ENCODE measurements around the gene ESM1.

ESM1 gene

GRCh38 chr5:54964405-54964804 is 21.0 kb downstream of the ESM1 start:
- Histone ChIP-seq H3K9me3 (ENCODE audit: control insufficient read depth, insufficient read depth, low read length) (no peaks in the 10 kb centered on the region), H3K9me2 (replicated peaks; ENCODE audit: control insufficient read depth, low read length) (no peaks in the 10 kb centered on the region), H3F3A (ENCODE audit: control insufficient read depth, insufficient read depth) (no peaks in the 10 kb centered on the region), H3K4me3 (ENCODE audit: low read length) (no peak overlapping the region), H3K27ac (ENCODE audit: low read depth, low read length) (no peak overlapping the region), H3K36me3 (ENCODE audit: control insufficient read depth, low read length) (no peaks in the 10 kb centered on the region), H4K20me1 (ENCODE audit: control insufficient read depth, insufficient read depth, low read depth, low read length) (no peaks in the 10 kb centered on the region), H3K4me1 (ENCODE audit: control insufficient read depth, low read length) (no peaks in the 10 kb centered on the region), H3K27me3 (ENCODE audit: control insufficient read depth, low read length) (no peaks in the 10 kb centered on the region), H3K79me2 (ENCODE audit: control insufficient read depth, low read length) (no peaks in the 10 kb centered on the region), H3K4me2 (ENCODE audit: low read length) (no peak overlapping the region)
- no peak for TF ChIP-seq EZH2phosphoT487 (IDR thresholded peaks at IDR 0.05; ENCODE audit: borderline replicate concordance, low read length)
- TF ChIP-seq, protein P1, sequence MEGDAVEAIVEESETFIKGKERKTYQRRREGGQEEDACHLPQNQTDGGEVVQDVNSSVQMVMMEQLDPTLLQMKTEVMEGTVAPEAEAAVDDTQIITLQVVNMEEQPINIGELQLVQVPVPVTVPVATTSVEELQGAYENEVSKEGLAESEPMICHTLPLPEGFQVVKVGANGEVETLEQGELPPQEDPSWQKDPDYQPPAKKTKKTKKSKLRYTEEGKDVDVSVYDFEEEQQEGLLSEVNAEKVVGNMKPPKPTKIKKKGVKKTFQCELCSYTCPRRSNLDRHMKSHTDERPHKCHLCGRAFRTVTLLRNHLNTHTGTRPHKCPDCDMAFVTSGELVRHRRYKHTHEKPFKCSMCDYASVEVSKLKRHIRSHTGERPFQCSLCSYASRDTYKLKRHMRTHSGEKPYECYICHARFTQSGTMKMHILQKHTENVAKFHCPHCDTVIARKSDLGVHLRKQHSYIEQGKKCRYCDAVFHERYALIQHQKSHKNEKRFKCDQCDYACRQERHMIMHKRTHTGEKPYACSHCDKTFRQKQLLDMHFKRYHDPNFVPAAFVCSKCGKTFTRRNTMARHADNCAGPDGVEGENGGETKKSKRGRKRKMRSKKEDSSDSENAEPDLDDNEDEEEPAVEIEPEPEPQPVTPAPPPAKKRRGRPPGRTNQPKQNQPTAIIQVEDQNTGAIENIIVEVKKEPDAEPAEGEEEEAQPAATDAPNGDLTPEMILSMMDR (IDR thresholded peaks at IDR 0.05; ENCODE audit: low read depth, low read length, poor library complexity, severe bottlenecking), result no peak

- Histone ChIP-seq H3K9me2 (replicated peaks; ENCODE audit: control insufficient read depth, low read length) (no peaks in the 10 kb centered on the region), H3K27ac (ENCODE audit: low read depth, low read length) (no peak overlapping the region), H3K27me3 (ENCODE audit: control insufficient read depth, low read length) (no peaks in the 10 kb centered on the region)
Measured at GRCh38 chr5:54959673-54960418, 25.5 kb downstream of the ESM1 start.

DNA sequence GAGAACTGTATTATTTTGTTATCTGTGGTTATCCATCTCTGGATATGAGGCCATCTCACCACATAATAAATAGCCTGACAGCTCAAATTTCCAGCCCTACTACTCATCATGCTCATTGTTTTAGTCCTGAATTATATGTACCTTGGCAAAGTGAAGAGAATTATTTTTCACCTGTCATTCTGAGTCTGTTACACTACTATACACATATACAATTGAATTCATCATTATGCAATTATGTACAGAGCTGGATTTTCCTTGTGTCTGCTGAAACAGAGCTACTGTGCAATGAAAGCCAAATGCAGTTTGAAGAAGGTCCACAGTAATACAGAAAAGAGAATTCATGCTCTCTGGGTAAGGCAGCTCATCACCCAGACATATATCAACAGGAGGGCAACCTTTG is 28.5 kb downstream of the ESM1 start:
- H3K27ac ChIP-seq (ENCODE audit: low read depth, low read length), result no peak overlapping the region
- H3K36me3 ChIP-seq (ENCODE audit: control insufficient read depth, low read length), result no peaks in the 10 kb centered on the region
- no peaks in the 10 kb centered on the region for H3F3A ChIP-seq (ENCODE audit: control insufficient read depth, insufficient read depth)
- H3K4me1 ChIP-seq (ENCODE audit: control insufficient read depth, low read length), result no peaks in the 10 kb centered on the region
- 0 out of 2 replicates have a peak, but pooled peaks cover 3% of the 10 kb centered on the region for H3K9me3 ChIP-seq (ENCODE audit: control insufficient read depth, insufficient read depth, low read length)
- H3K4me2 ChIP-seq (ENCODE audit: low read length), result no peak overlapping the region
- H3K4me3 ChIP-seq (ENCODE audit: low read length), result no peak overlapping the region
- no peaks in the 10 kb centered on the region for H4K20me1 ChIP-seq (ENCODE audit: control insufficient read depth, insufficient read depth, low read depth, low read length)
- no peaks in the 10 kb centered on the region for H3K79me2 ChIP-seq (ENCODE audit: control insufficient read depth, low read length)
- no peak for TF ChIP-seq EZH2phosphoT487 (IDR thresholded peaks at IDR 0.05; ENCODE audit: borderline replicate concordance, low read length)
- TF ChIP-seq, protein P1 (IDR thresholded peaks at IDR 0.05; ENCODE audit: low read depth, low read length, poor library complexity, severe bottlenecking), result no peak
- no peaks in the 10 kb centered on the region for H3K9me2 ChIP-seq (replicated peaks; ENCODE audit: control insufficient read depth, low read length)
- no peaks in the 10 kb centered on the region for H3K27me3 ChIP-seq (ENCODE audit: control insufficient read depth, low read length)

More at GRCh38 chr5:54959673-54960418, 25.5 kb downstream of the ESM1 start:
- Histone ChIP-seq H3F3A (ENCODE audit: control insufficient read depth, insufficient read depth) (no peaks in the 10 kb centered on the region), H3K4me2 (ENCODE audit: low read length) (no peak overlapping the region), H4K20me1 (ENCODE audit: control insufficient read depth, insufficient read depth, low read depth, low read length) (no peaks in the 10 kb centered on the region), H3K79me2 (ENCODE audit: control insufficient read depth, low read length) (no peaks in the 10 kb centered on the region), H3K4me3 (ENCODE audit: low read length) (no peak overlapping the region), H3K36me3 (ENCODE audit: control insufficient read depth, low read length) (no peaks in the 10 kb centered on the region), H3K9me3 (ENCODE audit: control insufficient read depth, insufficient read depth, low read length) (no peaks in the 10 kb centered on the region), H3K4me1 (ENCODE audit: control insufficient read depth, low read length) (no peaks in the 10 kb centered on the region)
- TF ChIP-seq, protein P1 (IDR thresholded peaks at IDR 0.05; ENCODE audit: low read depth, low read length, poor library complexity, severe bottlenecking), result peak; percentile 41
- TF ChIP-seq EZH2phosphoT487 (IDR thresholded peaks at IDR 0.05; ENCODE audit: borderline replicate concordance, low read length), result no peak

Data from DOHH2 (cell line).